GM19452 (cell line): ENCODE measurements around the gene PARD3B.

Source experiments
- ATAC-seq: cut with Tn5 transposase; IDR thresholded peaks from one replicate; pipeline ENCODE4 v1.9.1; 2021; ENCODE audit not compliant: unreplicated experiment

Gene PARD3B

GRCh38 chr2:205636549-205637319, 1091.5 kb downstream of the PARD3B start:
- no peak for ATAC-seq

GRCh38 chr2:205637320-205637602, 1092.0 kb downstream of the PARD3B start:
- no peak for ATAC-seq

GRCh38 chr2:205637779-205638503, 1092.7 kb downstream of the PARD3B start:
- ATAC-seq = no peak

GRCh38 chr2:205640716-205641115, 1095.4 kb downstream of the PARD3B start:
- no peak for ATAC-seq

- ATAC-seq = no peak
Observed at GRCh38 chr2:205642599-205643356, 1097.5 kb downstream of the PARD3B start.

GRCh38 chr2:205643391-205643885, 1098.2 kb downstream of the PARD3B start:
- ATAC-seq = no peak

GRCh38 chr2:205644018-205644417, 1098.7 kb downstream of the PARD3B start:
- ATAC-seq = no peak

GRCh38 chr2:205646680-205647079, 1101.4 kb downstream of the PARD3B start:
- ATAC-seq = peak; percentile 99

- no peak for ATAC-seq
Observed at GRCh38 chr2:205650450-205650849, 1105.2 kb downstream of the PARD3B start.

- ATAC-seq = no peak
Observed at GRCh38 chr2:205650931-205651330, 1105.7 kb downstream of the PARD3B start.

- ATAC-seq = no peak
Observed at GRCh38 chr2:205651719-205652118, 1106.4 kb downstream of the PARD3B start.

GRCh38 chr2:205654878-205655605, 1109.8 kb downstream of the PARD3B start:
- no peak for ATAC-seq

- no peak for ATAC-seq
Observed at GRCh38 chr2:205655779-205656456, 1110.6 kb downstream of the PARD3B start.

GRCh38 chr2:205656461-205656860, 1111.2 kb downstream of the PARD3B start:
- no peak for ATAC-seq

- no peak for ATAC-seq
Observed at GRCh38 chr2:205656941-205657340, 1111.7 kb downstream of the PARD3B start.

GRCh38 chr2:205657579-205657978, 1112.3 kb downstream of the PARD3B start:
- no peak for ATAC-seq

- ATAC-seq = no peak
Observed at GRCh38 chr2:205658068-205658467, 1112.8 kb downstream of the PARD3B start.

- no peak for ATAC-seq
Observed at GRCh38 chr2:205658572-205658971, 1113.3 kb downstream of the PARD3B start.

GRCh38 chr2:205659922-205660321, 1114.6 kb downstream of the PARD3B start:
- ATAC-seq = no peak

- no peak for ATAC-seq
Observed at GRCh38 chr2:205660521-205661124, 1115.3 kb downstream of the PARD3B start.
